OCI-LY3 (cell line): Measurements from ENCODE around the gene SACM1L.

ENCODE experiments used
- H2AFZ ChIP-seq: fragments of 200-600, 300-600 bp; shearing (Covaris generic); 2 replicates; pipeline ENCODE4 v1.6.0; 2014; ENCODE audit warnings: antibody characterized with exemption, low read depth, low read length
- H3K27ac ChIP-seq: fragments of 200-600, 300-600 bp; sonication (generic); 2 replicates; pipeline ENCODE4 v1.5.1; 2014; ENCODE audit warnings: mild to moderate bottlenecking, low read length, moderate library complexity, mixed read lengths
- H3K27me3 ChIP-seq: fragments of 200-600, 300-600 bp; sonication (generic); 2 replicates; pipeline ENCODE4 v1.6.1; 2014; ENCODE audit warnings: low read depth, low read length, mixed read lengths
- H3K36me3 ChIP-seq: fragments of 200-600, 300-600 bp; sonication (generic); replicated peaks from 2 replicates; pipeline ENCODE3; 2014; ENCODE audit warnings: low read depth, low read length, mixed read lengths
- H3K4me1 ChIP-seq: fragments of 300-600, 200-600 bp; sonication (generic); 2 replicates; pipeline ENCODE4 v1.6.1; 2014; ENCODE audit warnings: low read length, mixed read lengths
- H3K4me2 ChIP-seq: fragments of 200-600, 300-600 bp; sonication (generic); 2 replicates; pipeline ENCODE4 v1.6.1; 2014; ENCODE audit warnings: low read length, mixed read lengths
- H3K4me3 ChIP-seq: fragments of 300-600, 200-600 bp; sonication (generic); 2 replicates; pipeline ENCODE4 v1.5.1; 2014; ENCODE audit warnings: antibody characterized with exemption, mild to moderate bottlenecking, low read length, moderate library complexity
- H3K79me2 ChIP-seq: fragments of 300-600, 200-600 bp; shearing (Covaris generic); 2 replicates; pipeline ENCODE4 v1.6.1; 2014; ENCODE audit warnings: mild to moderate bottlenecking, low read length, mixed read lengths
- H3K9ac ChIP-seq: fragments of 300-600, 200-600 bp; shearing (Covaris generic); 2 replicates; pipeline ENCODE4 v1.6.0; 2014; ENCODE audit warnings: mild to moderate bottlenecking, low read length, moderate library complexity
- H3K9me3 ChIP-seq: fragments of 200-600, 300-600 bp; shearing (Covaris generic); 2 replicates; pipeline ENCODE4 v1.6.1; 2014; ENCODE audit warnings: low read length, mixed read lengths; ENCODE audit not compliant: insufficient read depth
- H4K20me1 ChIP-seq: fragments of 200-600, 300-600 bp; sonication (generic); 2 replicates; pipeline ENCODE4 v1.6.1; 2016; ENCODE audit warnings: low read length, mixed read lengths; ENCODE audit not compliant: insufficient read depth
- EZH2phosphoT487 ChIP-seq: fragments of 200-600 bp; shearing (Covaris generic); IDR thresholded peaks from 2 replicates; pipeline ENCODE4 v1.6.1; 2018; ENCODE audit warnings: antibody characterized with exemption, mixed run types, low read depth
- TF ChIP-seq, protein P1 (sequence below): fragments of 200-600, 300-600 bp; sonication (generic); IDR thresholded peaks from 2 replicates; pipeline ENCODE4 v1.5.1; 2014; ENCODE audit warnings: antibody characterized with exemption, low read length, low read depth

Gene SACM1L

DNA sequence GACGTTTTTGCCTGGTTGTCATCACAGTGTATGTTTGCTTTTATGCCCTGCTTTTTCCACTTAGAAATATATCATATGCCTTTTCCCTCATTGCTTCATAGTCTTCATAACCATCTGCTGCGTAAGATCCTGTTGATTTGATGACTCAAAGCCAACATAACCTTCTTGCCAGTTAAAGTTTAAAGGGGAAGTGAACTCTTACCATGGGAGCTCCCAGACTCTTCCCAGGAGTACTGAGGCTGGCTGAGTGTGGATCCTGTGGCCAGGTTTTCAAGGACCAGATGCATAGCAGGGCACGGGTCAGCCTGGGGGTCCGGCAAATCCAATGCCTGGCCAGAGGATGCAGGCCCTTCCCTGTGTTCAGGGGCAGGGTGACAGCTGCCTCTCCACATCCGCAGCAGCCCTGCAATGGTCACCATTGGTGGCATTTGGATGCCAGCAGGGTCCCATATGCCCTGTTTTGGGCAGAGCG is 42.0 kb upstream of the SACM1L start:
- Histone ChIP-seq H2AFZ (no peak overlapping the region), H3K27ac (no peak overlapping the region), H3K4me1 (no peaks in the 10 kb centered on the region), H3K4me2 (no peak overlapping the region), H3K27me3 (no peaks in the 10 kb centered on the region), H3K4me3 (no peak overlapping the region), H3K9me3 (no peaks in the 10 kb centered on the region), H3K36me3 (peaks cover 43% of the 10 kb centered on the region), H4K20me1 (peaks cover 77% of the 10 kb centered on the region), H3K79me2 (peaks cover 89% of the 10 kb centered on the region), H3K9ac (no peak overlapping the region)
- TF ChIP-seq EZH2phosphoT487, result no peak
- TF ChIP-seq, protein P1, sequence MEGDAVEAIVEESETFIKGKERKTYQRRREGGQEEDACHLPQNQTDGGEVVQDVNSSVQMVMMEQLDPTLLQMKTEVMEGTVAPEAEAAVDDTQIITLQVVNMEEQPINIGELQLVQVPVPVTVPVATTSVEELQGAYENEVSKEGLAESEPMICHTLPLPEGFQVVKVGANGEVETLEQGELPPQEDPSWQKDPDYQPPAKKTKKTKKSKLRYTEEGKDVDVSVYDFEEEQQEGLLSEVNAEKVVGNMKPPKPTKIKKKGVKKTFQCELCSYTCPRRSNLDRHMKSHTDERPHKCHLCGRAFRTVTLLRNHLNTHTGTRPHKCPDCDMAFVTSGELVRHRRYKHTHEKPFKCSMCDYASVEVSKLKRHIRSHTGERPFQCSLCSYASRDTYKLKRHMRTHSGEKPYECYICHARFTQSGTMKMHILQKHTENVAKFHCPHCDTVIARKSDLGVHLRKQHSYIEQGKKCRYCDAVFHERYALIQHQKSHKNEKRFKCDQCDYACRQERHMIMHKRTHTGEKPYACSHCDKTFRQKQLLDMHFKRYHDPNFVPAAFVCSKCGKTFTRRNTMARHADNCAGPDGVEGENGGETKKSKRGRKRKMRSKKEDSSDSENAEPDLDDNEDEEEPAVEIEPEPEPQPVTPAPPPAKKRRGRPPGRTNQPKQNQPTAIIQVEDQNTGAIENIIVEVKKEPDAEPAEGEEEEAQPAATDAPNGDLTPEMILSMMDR, result no peak

DNA sequence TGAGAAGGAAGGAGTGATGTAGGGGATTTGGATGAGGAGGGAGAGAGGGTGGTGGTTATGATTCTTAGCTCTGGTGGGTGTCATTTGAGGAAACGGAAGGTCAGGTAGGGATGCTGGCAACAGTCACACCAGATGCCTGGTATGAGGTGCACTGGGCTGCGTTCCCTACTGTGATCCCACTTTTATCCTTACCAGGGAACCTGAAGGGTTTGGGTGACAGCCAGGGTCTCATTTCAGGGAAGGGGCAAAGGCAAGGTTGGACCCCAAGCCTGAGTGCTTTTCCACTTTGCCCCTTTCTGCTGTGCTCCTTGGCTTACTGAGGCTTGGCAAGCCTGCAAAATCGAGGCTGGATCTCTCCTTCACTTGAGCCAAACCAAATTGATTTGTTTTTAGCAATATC is 36.0 kb upstream of the SACM1L start:
- Histone ChIP-seq H3K4me2 (no peak overlapping the region), H3K4me3 (no peak overlapping the region), H4K20me1 (peaks cover 71% of the 10 kb centered on the region), H3K9me3 (no peaks in the 10 kb centered on the region), H3K4me1 (peaks cover 28% of the 10 kb centered on the region), H3K79me2 (peaks cover 78% of the 10 kb centered on the region), H2AFZ (no peak overlapping the region), H3K9ac (no peak overlapping the region), H3K27me3 (no peaks in the 10 kb centered on the region), H3K36me3 (peaks cover 14% of the 10 kb centered on the region), H3K27ac (no peak overlapping the region)
- TF ChIP-seq EZH2phosphoT487, result no peak
- TF ChIP-seq, protein P1, result no peak

GRCh38 chr3:45654397-45654944 is 34.7 kb upstream of the SACM1L start:
- Histone ChIP-seq H3K4me3 (no peak overlapping the region), H3K27me3 (no peaks in the 10 kb centered on the region), H2AFZ (no peak overlapping the region), H3K9me3 (no peaks in the 10 kb centered on the region), H4K20me1 (peaks cover 71% of the 10 kb centered on the region), H3K4me2 (no peak overlapping the region), H3K4me1 (peaks cover 29% of the 10 kb centered on the region), H3K27ac (no peak overlapping the region), H3K36me3 (peaks cover 9% of the 10 kb centered on the region), H3K79me2 (peaks cover 76% of the 10 kb centered on the region), H3K9ac (no peak overlapping the region)
- no peak for TF ChIP-seq EZH2phosphoT487
- TF ChIP-seq, protein P1, result no peak

- peaks cover 33% of the 10 kb centered on the region for H3K4me1 ChIP-seq
- no peaks in the 10 kb centered on the region for H3K9me3 ChIP-seq
- H3K4me2 ChIP-seq, result no peak overlapping the region
- H3K36me3 ChIP-seq, result peaks cover 10% of the 10 kb centered on the region
- no peak overlapping the region for H2AFZ ChIP-seq
- no peak overlapping the region for H3K27ac ChIP-seq
- H3K79me2 ChIP-seq, result peaks cover 79% of the 10 kb centered on the region
- H4K20me1 ChIP-seq, result peaks cover 77% of the 10 kb centered on the region
- H3K4me3 ChIP-seq, result no peak overlapping the region
- TF ChIP-seq, protein P1, result no peak
- TF ChIP-seq EZH2phosphoT487, result no peak
- no peak overlapping the region for H3K9ac ChIP-seq
- no peaks in the 10 kb centered on the region for H3K27me3 ChIP-seq
Measured at GRCh38 chr3:45655906-45656305, 33.3 kb upstream of the SACM1L start.
